Measurements from ENCODE around the gene GPX2.

GRCh38 chr14:64950889-64951288, 8.3 kb upstream of the GPX2 start:
- TF ChIP-seq CTCF (conservative IDR thresholded peaks at IDR 0.05) = no peak
- TF ChIP-seq EZH2 (IDR thresholded peaks at IDR 0.05; ENCODE audit: low read depth) = no peak
